ENCODE measurements around the gene SHKBP1. TPM values are rescaled to one million over a fixed set of nuclear protein-coding genes. Genes with fewer than 3 reads are reported as not detected.

Gene SHKBP1, protein sequence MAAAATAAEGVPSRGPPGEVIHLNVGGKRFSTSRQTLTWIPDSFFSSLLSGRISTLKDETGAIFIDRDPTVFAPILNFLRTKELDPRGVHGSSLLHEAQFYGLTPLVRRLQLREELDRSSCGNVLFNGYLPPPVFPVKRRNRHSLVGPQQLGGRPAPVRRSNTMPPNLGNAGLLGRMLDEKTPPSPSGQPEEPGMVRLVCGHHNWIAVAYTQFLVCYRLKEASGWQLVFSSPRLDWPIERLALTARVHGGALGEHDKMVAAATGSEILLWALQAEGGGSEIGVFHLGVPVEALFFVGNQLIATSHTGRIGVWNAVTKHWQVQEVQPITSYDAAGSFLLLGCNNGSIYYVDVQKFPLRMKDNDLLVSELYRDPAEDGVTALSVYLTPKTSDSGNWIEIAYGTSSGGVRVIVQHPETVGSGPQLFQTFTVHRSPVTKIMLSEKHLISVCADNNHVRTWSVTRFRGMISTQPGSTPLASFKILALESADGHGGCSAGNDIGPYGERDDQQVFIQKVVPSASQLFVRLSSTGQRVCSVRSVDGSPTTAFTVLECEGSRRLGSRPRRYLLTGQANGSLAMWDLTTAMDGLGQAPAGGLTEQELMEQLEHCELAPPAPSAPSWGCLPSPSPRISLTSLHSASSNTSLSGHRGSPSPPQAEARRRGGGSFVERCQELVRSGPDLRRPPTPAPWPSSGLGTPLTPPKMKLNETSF
- total RNA-seq (100 to 1,000 TPM; 117 to 153 (median 142) TPM), total RNA-seq (41.8 to 105 (median 69.8) reads per million in 29 experiments)
- total RNA-seq (2013) = 58.8 TPM

DNA sequence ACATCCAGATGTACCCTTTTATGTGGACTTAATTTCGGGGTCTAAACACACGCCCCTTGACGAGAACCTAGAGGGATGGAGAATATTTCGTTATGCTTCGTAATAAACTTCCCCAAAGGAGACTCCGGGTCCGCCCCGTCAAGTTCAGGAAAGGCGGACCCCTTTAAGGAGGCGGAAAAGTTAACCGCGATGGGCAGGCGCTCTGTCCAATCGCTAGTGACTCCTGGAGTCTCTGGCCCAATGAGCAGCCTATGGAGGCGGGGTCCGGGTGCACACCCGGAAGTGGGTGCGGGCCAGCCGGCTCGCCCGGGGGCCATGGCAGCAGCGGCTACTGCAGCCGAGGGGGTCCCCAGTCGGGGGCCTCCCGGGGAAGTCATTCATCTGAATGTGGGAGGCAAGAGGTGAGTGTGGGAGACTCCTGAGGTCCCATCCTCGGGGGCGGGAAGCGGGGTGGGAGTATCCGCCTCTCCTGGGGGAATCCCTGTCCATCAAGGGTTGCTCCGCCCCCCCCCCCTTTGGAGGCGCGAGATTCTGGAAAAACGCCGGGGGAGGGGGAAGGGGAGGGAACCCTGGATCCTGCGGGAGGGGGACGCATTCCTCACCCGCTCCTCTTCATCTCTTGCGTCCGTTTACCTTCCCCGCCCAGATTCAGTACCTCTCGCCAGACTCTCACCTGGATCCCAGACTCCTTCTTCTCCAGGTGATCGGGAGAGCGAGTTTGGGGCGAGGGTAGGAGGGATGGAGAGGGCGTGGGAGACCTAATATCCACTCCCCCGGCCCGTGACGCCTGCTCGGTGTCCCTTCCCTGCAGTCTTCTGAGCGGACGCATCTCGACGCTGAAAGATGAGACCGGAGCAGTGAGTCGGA, at the start of gene SHKBP1:
Gene SHKBP1, plus strand, starts transcription at position 289 of the 867 bp plus-strand sequence. Its CDS starts 27 bp downstream, at position 316.
- ATAC-seq (replicated peaks in 1 of 4) = peak; percentile 99 to 100 (median 99)
- POLR2A ChIA-PET = no interaction called here
- peaks cover 0 to 26% of the 10 kb centered on the region in 2 experiments for H3K4me1 ChIP-seq (ENCODE audit: control insufficient read depth in 1 of 2, extremely low read depth in 1 of 2, insufficient read depth in 2 of 2, low read length in 2 of 2)
- H3K27me3 ChIP-seq (replicated peaks in 1 of 2; ENCODE audit: control insufficient read depth in 2 of 2, extremely low read depth in 1 of 2, insufficient read depth in 2 of 2, low read length in 1 of 2) = no peaks in the 10 kb centered on the region
- peaks cover 2 to 24% of the 10 kb centered on the region in 2 donors for H3K36me3 ChIP-seq (ENCODE audit: control insufficient read depth in 2 of 2, extremely low read depth in 1 of 2, insufficient read depth in 1 of 2, low read length in 1 of 2)
- peaks cover 20 to 24% (median 23%) of the 10 kb centered on the region in 3 donors for H3K4me1 Mint-ChIP-seq
- H3K9me3 ChIP-seq = no peaks in the 10 kb centered on the region
- DNase-seq = peak; percentile 81 to 96 (median 91)
- WGBS (ENCODE audit: insufficient coverage) = 0% methylated on average over 21 of the region's 55 CpGs
- no peaks in the 10 kb centered on the region for H3K9me3 Mint-ChIP-seq
- no peaks in the 10 kb centered on the region for H3K27me3 Mint-ChIP-seq
- CTCF ChIA-PET = no interaction called here
- peak within 1 kb of the TSS; percentile 81 to 85 (median 82) for H3K4me3 Mint-ChIP-seq
- H3K4me3 ChIP-seq (ENCODE audit: control insufficient read depth in 1 of 2, extremely low read depth in 1 of 2, low read length in 1 of 2) = peak within 1 kb of the TSS; percentile 77 to 80
- H3K27ac ChIP-seq (ENCODE audit: low read length) = peak within 1 kb of the TSS; percentile 48
- H3K27ac Mint-ChIP-seq = peak within 1 kb of the TSS; percentile 86 to 87
- peaks cover 20% of the 10 kb centered on the region for H3K36me3 Mint-ChIP-seq

DNA sequence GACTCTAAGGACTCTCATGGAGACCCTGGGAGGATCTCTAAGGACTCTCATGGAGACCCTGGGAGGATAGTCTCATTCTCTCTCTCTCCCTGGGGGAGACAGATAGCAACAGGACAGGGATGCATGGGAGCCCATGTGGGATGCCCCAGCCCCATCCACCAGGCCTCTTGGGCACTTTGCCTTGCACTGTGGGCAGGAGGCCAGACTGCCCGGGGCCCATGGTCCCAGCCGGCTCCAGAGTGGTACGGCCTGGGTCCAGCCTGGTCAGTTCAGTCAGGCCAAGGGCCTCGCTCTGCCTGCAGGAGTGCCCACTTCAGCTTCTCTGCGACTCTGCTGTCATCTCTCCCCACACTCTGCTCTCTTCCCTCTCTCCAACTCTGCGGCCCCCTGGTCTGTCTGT, 48.6 kb upstream of the SHKBP1 start:
- no peaks in the 10 kb centered on the region for H3K36me3 Mint-ChIP-seq
- peaks cover 9 to 24% (median 16%) of the 10 kb centered on the region in 3 donors for H3K4me1 Mint-ChIP-seq
- WGBS (ENCODE audit: insufficient coverage) = 87% methylated on average over 6 of the region's 6 CpGs
- Histone ChIP-seq H3K4me3 (ENCODE audit: control insufficient read depth in 1 of 2, extremely low read depth in 1 of 2, low read length in 1 of 2) (no peak overlapping the region), H3K27me3 (replicated peaks in 1 of 2; ENCODE audit: control insufficient read depth in 2 of 2, extremely low read depth in 1 of 2, insufficient read depth in 2 of 2, low read length in 1 of 2) (peaks cover 3 to 44% of the 10 kb centered on the region in 2 experiments), H3K4me1 (ENCODE audit: control insufficient read depth in 1 of 2, extremely low read depth in 1 of 2, insufficient read depth in 2 of 2, low read length in 2 of 2) (peaks cover 3 to 20% of the 10 kb centered on the region in 2 experiments), H3K36me3 (ENCODE audit: control insufficient read depth in 2 of 2, extremely low read depth in 1 of 2, insufficient read depth in 1 of 2, low read length in 1 of 2) (no peaks in the 10 kb centered on the region), H3K9me3 (no peaks in the 10 kb centered on the region), H3K27ac (ENCODE audit: low read length) (no peak overlapping the region)
- H3K9me3 Mint-ChIP-seq = no peaks in the 10 kb centered on the region
- no peak for DNase-seq
- peak overlapping the region in 1 of 3 donors; percentile 79 for H3K4me3 Mint-ChIP-seq
- ATAC-seq (replicated peaks in 1 of 4) = no peak
- H3K27ac Mint-ChIP-seq = no peak overlapping the region
- ChIA-PET POLR2A (no interaction called here), CTCF (no interaction called here)
- H3K27me3 Mint-ChIP-seq = peaks cover 19 to 22% of the 10 kb centered on the region in 2 donors

DNA sequence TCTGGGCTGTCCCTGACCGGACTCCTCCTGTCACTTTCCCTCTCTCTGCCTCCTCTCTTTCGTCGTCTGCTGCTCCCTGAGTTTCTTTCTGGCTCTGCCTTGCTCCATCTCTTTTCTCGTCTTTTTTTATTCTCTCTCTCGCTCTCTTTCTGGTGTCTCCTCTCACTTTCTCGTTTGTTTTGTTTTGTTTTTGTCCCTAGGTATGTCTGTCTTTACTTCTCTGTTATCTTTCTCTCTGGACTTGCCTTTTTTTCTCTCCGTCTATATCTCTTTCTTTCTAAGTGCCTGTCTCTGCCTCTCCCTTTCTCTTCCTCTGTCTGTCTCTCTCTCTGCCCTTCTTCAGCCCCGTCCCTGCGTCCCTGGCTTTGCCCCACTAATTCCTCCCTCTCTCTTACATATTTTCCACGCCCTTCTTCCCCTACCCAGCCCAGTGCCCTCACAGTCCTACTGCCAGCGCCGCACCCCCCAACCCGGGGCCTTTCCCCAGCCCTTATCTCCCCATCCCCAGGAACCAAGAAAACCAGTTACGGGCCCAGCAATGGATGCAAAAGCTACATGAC, 48.1 kb upstream of the SHKBP1 start:
- H3K27ac Mint-ChIP-seq = no peak overlapping the region

DNA sequence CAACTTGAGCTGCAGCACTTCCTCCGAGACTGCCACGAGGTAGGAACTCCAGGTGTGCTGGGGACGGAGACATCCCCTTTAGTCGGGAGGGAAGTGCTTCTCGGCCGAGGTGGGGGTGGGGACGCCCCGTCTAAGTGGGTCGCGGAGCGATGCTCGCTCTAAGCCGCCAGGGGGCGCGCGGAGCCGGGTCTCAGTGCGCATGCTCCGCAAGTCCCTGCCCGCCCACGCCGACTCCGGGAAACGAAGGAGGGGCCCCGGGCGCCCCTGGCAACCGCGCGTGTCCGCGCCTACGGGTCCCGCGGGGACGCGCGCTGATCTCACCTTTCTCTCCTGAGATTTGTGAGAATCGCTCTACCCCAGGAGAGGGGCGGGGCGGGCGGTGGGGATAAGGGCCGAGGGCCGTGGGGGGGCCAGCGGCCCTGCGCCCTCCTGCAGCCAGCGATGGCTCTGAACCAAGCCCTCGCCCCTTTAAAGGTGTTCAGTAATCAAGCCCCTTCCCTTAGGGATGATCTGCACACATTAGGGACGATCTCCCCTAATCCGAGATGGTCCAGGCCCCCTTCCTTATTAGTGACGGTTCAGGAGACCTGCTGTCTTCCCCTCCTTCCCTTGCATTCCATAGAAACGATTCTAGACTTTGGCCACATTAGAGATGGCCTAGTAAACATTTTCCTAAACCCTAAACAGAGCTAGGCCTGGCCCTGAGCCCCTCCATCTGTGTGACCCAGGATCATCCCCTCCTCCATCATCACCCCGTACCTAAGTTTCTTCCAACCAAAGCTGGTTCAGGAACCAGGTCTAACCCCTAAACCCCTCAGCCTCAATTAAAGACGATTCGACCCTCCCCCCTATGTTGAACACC, 47.3 kb upstream of the SHKBP1 start:
- H3K36me3 ChIP-seq (ENCODE audit: control insufficient read depth in 2 of 2, extremely low read depth in 1 of 2, insufficient read depth in 1 of 2, low read length in 1 of 2) = no peaks in the 10 kb centered on the region
- peak; percentile 75 to 95 (median 85) for DNase-seq
- H3K4me3 Mint-ChIP-seq = peak overlapping the region; percentile 65 to 79 (median 70)
- no peaks in the 10 kb centered on the region for H3K36me3 Mint-ChIP-seq
- no peaks in the 10 kb centered on the region for H3K9me3 ChIP-seq
- H3K27me3 Mint-ChIP-seq = peaks cover 21 to 25% of the 10 kb centered on the region in 2 donors
- no peaks in the 10 kb centered on the region for H3K9me3 Mint-ChIP-seq
- ChIA-PET CTCF (interaction anchor here in 1 of 2 donors (1.0 kb wide), 1 partner anchor 105 kb away, joined by 7 read pairs; no protein-coding TSS in a partner anchor), POLR2A (no interaction called here)
- H3K27ac ChIP-seq (ENCODE audit: low read length) = no peak overlapping the region
- ATAC-seq (replicated peaks in 1 of 4) = peak; percentile 86 to 93 (median 88)
- H3K27ac Mint-ChIP-seq = peak overlapping the region in 1 of 2 donors; percentile 9
- peak overlapping the region; percentile 25 to 52 for H3K4me3 ChIP-seq (ENCODE audit: control insufficient read depth in 1 of 2, extremely low read depth in 1 of 2, low read length in 1 of 2)
- H3K4me1 Mint-ChIP-seq = peaks cover 9 to 24% (median 16%) of the 10 kb centered on the region in 3 donors
- H3K4me1 ChIP-seq (ENCODE audit: control insufficient read depth in 1 of 2, extremely low read depth in 1 of 2, insufficient read depth in 2 of 2, low read length in 2 of 2) = peaks cover 3 to 20% of the 10 kb centered on the region in 2 experiments
- 5% methylated on average over 51 of the region's 54 CpGs for WGBS (ENCODE audit: insufficient coverage)
- peaks cover 3 to 44% of the 10 kb centered on the region in 2 experiments for H3K27me3 ChIP-seq (replicated peaks in 1 of 2; ENCODE audit: control insufficient read depth in 2 of 2, extremely low read depth in 1 of 2, insufficient read depth in 2 of 2, low read length in 1 of 2)

More for the DNA sequence above, 48.1 kb upstream of the SHKBP1 start:
- Histone ChIP-seq H3K27ac (ENCODE audit: low read length) (no peak overlapping the region), H3K9me3 (no peaks in the 10 kb centered on the region), H3K4me3 (ENCODE audit: control insufficient read depth in 1 of 2, extremely low read depth in 1 of 2, low read length in 1 of 2) (no peak overlapping the region), H3K36me3 (ENCODE audit: control insufficient read depth in 2 of 2, extremely low read depth in 1 of 2, insufficient read depth in 1 of 2, low read length in 1 of 2) (no peaks in the 10 kb centered on the region), H3K27me3 (replicated peaks in 1 of 2; ENCODE audit: control insufficient read depth in 2 of 2, extremely low read depth in 1 of 2, insufficient read depth in 2 of 2, low read length in 1 of 2) (peaks cover 3 to 39% of the 10 kb centered on the region in 2 experiments), H3K4me1 (ENCODE audit: control insufficient read depth in 1 of 2, extremely low read depth in 1 of 2, insufficient read depth in 2 of 2, low read length in 2 of 2) (peaks cover 3 to 20% of the 10 kb centered on the region in 2 experiments)
- POLR2A ChIA-PET = no interaction called here
- no peaks in the 10 kb centered on the region for H3K36me3 Mint-ChIP-seq
- H3K4me3 Mint-ChIP-seq = peak overlapping the region in 1 of 3 donors; percentile 79
- CTCF ChIA-PET = interaction anchor here in 1 of 2 donors (1.0 kb wide), 1 partner anchor 105 kb away, joined by 7 read pairs; no protein-coding TSS in a partner anchor
- no peak for DNase-seq
- H3K4me1 Mint-ChIP-seq = peaks cover 9 to 24% (median 16%) of the 10 kb centered on the region in 3 donors
- no peaks in the 10 kb centered on the region for H3K9me3 Mint-ChIP-seq
- WGBS (ENCODE audit: insufficient coverage) = 67% methylated on average over 8 of the region's 14 CpGs
- ATAC-seq (replicated peaks in 1 of 4) = no peak
- peaks cover 19 to 22% of the 10 kb centered on the region in 2 donors for H3K27me3 Mint-ChIP-seq

DNA sequence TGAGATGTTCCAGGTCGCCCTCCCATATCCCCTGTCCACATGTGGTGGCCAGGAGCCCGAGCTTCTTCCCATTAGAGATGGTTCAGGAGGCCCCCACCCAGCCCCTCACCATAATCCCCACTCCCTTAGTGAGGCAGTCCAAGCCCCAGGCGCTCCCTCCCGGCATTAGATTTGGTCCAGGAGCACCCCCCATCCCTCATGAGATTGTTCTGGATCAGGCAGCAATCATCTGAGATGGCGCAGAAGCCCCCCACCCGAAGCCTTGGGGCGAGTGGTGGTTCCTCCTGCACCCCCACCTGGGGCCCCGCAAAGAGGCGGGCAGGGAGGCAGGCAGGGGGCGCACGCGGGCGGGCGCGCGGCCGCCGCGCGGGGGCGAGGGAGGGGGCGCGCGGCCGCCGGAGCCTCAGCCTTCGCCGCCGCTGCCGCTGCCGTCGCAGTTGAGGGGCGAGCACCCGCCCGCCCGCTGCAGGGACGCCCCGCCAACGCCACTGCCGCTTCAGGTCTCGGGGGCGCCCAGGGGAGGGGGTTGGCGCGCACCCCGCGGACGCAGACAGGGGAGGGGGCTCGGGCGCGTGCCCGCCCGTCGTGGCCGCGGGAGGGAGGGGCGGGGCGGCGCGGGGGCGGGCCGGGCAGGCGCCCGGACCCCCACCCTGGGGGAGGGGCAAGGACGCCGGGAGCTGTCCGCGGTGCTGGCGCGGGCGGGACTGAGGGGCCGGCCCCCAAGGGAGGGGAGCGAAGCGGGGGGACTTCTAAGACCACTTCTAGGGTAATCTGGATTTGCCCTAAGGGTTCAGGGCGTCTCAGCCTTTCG, 46.4 kb upstream of the SHKBP1 start:
- H3K9me3 Mint-ChIP-seq = no peaks in the 10 kb centered on the region
- no peak overlapping the region for H3K4me3 ChIP-seq (ENCODE audit: control insufficient read depth in 1 of 2, extremely low read depth in 1 of 2, low read length in 1 of 2)
- H3K27me3 ChIP-seq (replicated peaks in 1 of 2; ENCODE audit: control insufficient read depth in 2 of 2, extremely low read depth in 1 of 2, insufficient read depth in 2 of 2, low read length in 1 of 2) = peaks cover 3 to 50% of the 10 kb centered on the region in 2 experiments
- H3K9me3 ChIP-seq = no peaks in the 10 kb centered on the region
- peaks cover 22% of the 10 kb centered on the region in 2 donors for H3K27me3 Mint-ChIP-seq
- peaks cover 3 to 20% of the 10 kb centered on the region in 2 experiments for H3K4me1 ChIP-seq (ENCODE audit: control insufficient read depth in 1 of 2, extremely low read depth in 1 of 2, insufficient read depth in 2 of 2, low read length in 2 of 2)
- WGBS (ENCODE audit: insufficient coverage) = 7% methylated on average over 63 of the region's 75 CpGs
- H3K27ac ChIP-seq (ENCODE audit: low read length) = no peak overlapping the region
- H3K36me3 Mint-ChIP-seq = no peaks in the 10 kb centered on the region
- H3K4me1 Mint-ChIP-seq = peaks cover 9 to 24% (median 16%) of the 10 kb centered on the region in 3 donors
- H3K27ac Mint-ChIP-seq = no peak overlapping the region
- H3K36me3 ChIP-seq (ENCODE audit: control insufficient read depth in 2 of 2, extremely low read depth in 1 of 2, insufficient read depth in 1 of 2, low read length in 1 of 2) = no peaks in the 10 kb centered on the region
- POLR2A ChIA-PET = no interaction called here
- CTCF ChIA-PET = no interaction called here
- DNase-seq (peak in 7 of 35 experiments; percentile 13 to 47 (median 21)), ATAC-seq (replicated peaks in 1 of 4) (peak in 1 of 4 experiments; percentile 10)
- peak overlapping the region in 2 of 3 donors; percentile 65 to 79 for H3K4me3 Mint-ChIP-seq

Data from T-cell (primary cell).